ENCODE data around the gene RAB31. TPM values are rescaled to one million over a fixed set of nuclear protein-coding genes. Genes with fewer than 3 reads are reported as not detected.

RAB31 gene
- total RNA-seq, 1 experiment from 2014 or later = 118 TPM

DNA sequence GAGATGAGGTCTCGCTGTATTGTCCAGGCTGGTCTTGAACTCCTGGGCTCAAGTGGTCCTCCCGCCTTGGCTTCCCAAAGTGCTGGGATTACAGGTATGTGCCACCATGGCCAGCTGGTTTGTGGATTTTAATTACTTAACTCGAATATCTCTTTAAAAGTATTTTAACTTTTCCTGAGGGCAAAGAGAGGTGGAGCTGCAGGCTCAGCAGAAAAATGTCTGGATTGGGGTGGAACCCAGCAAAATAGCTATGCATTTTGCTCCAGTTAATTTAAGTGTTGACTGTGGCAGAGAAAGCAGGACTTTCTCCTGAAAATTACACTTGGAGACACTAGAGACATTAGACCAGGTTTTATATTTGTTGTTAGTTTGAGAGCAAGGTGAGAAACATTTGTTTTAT lies 142.2 kb downstream of the RAB31 start:
- CTCF ChIA-PET = no interaction called here
- H3K36me3 ChIP-seq (ENCODE audit: control insufficient read depth, insufficient read depth, low read length) = peaks cover 4% of the 10 kb centered on the region; the same call in 1 of the 2 replicates
- H3K9me3 ChIP-seq (ENCODE audit: control insufficient read depth, insufficient read depth, low read depth, low read length) = 0 out of 2 replicates have a peak, but pooled peaks cover 3% of the 10 kb centered on the region
- DNase-seq (ENCODE audit: low read depth, low spot score) (no peak), ATAC-seq (no peak)
- in situ Hi-C loops (cut with HindIII; ENCODE audit: low pct_unique_long_range_greater_than_20kb, low sequenced_read_pairs) (no loop called here), intact Hi-C loops (cut with micrococcal nuclease; ENCODE audit: unreplicated experiment) (no loop called here)
- no peak overlapping the region for H3K27ac ChIP-seq (ENCODE audit: low read length)
- POLR2A ChIA-PET = interaction anchor here (0.5 kb wide), 1 partner anchor 12 kb away, joined by 4 read pairs; no protein-coding TSS in a partner anchor
- H3K27me3 ChIP-seq (ENCODE audit: control insufficient read depth, insufficient read depth, low read length) = no peaks in the 10 kb centered on the region
- peaks cover 12% of the 10 kb centered on the region for H3K4me1 ChIP-seq (ENCODE audit: control insufficient read depth, insufficient read depth, low read length)
- TF ChIP-seq, protein P1, sequence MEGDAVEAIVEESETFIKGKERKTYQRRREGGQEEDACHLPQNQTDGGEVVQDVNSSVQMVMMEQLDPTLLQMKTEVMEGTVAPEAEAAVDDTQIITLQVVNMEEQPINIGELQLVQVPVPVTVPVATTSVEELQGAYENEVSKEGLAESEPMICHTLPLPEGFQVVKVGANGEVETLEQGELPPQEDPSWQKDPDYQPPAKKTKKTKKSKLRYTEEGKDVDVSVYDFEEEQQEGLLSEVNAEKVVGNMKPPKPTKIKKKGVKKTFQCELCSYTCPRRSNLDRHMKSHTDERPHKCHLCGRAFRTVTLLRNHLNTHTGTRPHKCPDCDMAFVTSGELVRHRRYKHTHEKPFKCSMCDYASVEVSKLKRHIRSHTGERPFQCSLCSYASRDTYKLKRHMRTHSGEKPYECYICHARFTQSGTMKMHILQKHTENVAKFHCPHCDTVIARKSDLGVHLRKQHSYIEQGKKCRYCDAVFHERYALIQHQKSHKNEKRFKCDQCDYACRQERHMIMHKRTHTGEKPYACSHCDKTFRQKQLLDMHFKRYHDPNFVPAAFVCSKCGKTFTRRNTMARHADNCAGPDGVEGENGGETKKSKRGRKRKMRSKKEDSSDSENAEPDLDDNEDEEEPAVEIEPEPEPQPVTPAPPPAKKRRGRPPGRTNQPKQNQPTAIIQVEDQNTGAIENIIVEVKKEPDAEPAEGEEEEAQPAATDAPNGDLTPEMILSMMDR (IDR thresholded peaks at IDR 0.05) = no peak
- no peak for TF ChIP-seq TCF7L2 (IDR thresholded peaks at IDR 0.05; ENCODE audit: low read depth, low read length)
- TF ChIP-seq POLR2AphosphoS5 (IDR thresholded peaks at IDR 0.05; ENCODE audit: low read depth, low read length) = no peak
- TF ChIP-seq SIN3A (IDR thresholded peaks at IDR 0.05; ENCODE audit: borderline replicate concordance, insufficient read depth, low read depth, low read length) = no peak
- TF ChIP-seq, protein P2, sequence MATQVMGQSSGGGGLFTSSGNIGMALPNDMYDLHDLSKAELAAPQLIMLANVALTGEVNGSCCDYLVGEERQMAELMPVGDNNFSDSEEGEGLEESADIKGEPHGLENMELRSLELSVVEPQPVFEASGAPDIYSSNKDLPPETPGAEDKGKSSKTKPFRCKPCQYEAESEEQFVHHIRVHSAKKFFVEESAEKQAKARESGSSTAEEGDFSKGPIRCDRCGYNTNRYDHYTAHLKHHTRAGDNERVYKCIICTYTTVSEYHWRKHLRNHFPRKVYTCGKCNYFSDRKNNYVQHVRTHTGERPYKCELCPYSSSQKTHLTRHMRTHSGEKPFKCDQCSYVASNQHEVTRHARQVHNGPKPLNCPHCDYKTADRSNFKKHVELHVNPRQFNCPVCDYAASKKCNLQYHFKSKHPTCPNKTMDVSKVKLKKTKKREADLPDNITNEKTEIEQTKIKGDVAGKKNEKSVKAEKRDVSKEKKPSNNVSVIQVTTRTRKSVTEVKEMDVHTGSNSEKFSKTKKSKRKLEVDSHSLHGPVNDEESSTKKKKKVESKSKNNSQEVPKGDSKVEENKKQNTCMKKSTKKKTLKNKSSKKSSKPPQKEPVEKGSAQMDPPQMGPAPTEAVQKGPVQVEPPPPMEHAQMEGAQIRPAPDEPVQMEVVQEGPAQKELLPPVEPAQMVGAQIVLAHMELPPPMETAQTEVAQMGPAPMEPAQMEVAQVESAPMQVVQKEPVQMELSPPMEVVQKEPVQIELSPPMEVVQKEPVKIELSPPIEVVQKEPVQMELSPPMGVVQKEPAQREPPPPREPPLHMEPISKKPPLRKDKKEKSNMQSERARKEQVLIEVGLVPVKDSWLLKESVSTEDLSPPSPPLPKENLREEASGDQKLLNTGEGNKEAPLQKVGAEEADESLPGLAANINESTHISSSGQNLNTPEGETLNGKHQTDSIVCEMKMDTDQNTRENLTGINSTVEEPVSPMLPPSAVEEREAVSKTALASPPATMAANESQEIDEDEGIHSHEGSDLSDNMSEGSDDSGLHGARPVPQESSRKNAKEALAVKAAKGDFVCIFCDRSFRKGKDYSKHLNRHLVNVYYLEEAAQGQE (IDR thresholded peaks at IDR 0.05; ENCODE audit: insufficient read depth in 1 of 2, low read depth in 2 of 2, low read length in 1 of 2) = no peak
- BruUV-seq (replicated peaks) = no TSS peak
- no peak overlapping the region for H3K4me3 ChIP-seq (ENCODE audit: low read depth in 2 of 2, low read length in 2 of 2)

DNA sequence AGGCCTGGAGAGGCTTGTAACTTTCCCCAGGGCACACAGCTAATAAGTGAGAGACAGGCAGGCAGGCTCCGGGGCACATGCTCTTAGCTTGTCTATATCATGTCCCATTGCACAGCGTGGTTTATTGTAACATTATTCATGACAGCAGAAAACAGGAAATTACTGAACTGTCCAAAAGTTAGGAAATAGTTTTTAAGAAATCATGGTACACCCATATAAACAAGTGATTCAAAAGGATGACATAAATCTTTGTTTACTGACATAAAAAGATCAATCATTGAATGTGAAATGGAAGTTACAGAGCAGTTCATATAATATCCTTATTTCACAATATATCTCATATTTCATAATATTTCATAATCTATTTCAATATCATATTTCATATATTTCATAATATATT lies 143.4 kb downstream of the RAB31 start:
- 0 out of 2 replicates have a peak, but pooled peaks cover 3% of the 10 kb centered on the region for H3K9me3 ChIP-seq (ENCODE audit: control insufficient read depth, insufficient read depth, low read depth, low read length)
- H3K27me3 ChIP-seq (ENCODE audit: control insufficient read depth, insufficient read depth, low read length) = no peaks in the 10 kb centered on the region
- intact Hi-C loops (cut with micrococcal nuclease; ENCODE audit: unreplicated experiment) = no loop called here
- CTCF ChIA-PET = no interaction called here
- no TSS peak for BruUV-seq (replicated peaks)
- no peak overlapping the region for H3K27ac ChIP-seq (ENCODE audit: low read length)
- POLR2A ChIA-PET = no interaction called here
- H3K36me3 ChIP-seq (ENCODE audit: control insufficient read depth, insufficient read depth, low read length) = peaks cover 2% of the 10 kb centered on the region; the same call in 1 of the 2 replicates
- no peak for TF ChIP-seq SIN3A (IDR thresholded peaks at IDR 0.05; ENCODE audit: borderline replicate concordance, insufficient read depth, low read depth, low read length)
- TF ChIP-seq, protein P2 (IDR thresholded peaks at IDR 0.05; ENCODE audit: insufficient read depth in 1 of 2, low read depth in 2 of 2, low read length in 1 of 2) = no peak
- no peak for TF ChIP-seq TCF7L2 (IDR thresholded peaks at IDR 0.05; ENCODE audit: low read depth, low read length)
- TF ChIP-seq, protein P1 (IDR thresholded peaks at IDR 0.05) = no peak
- TF ChIP-seq POLR2AphosphoS5 (IDR thresholded peaks at IDR 0.05; ENCODE audit: low read depth, low read length) = no peak
- H3K4me3 ChIP-seq (ENCODE audit: low read depth in 2 of 2, low read length in 2 of 2) = no peak overlapping the region
- DNase-seq (ENCODE audit: low read depth, low spot score) (no peak), ATAC-seq (no peak)
- peaks cover 14% of the 10 kb centered on the region for H3K4me1 ChIP-seq (ENCODE audit: control insufficient read depth, insufficient read depth, low read length)
- in situ Hi-C loops (cut with HindIII; ENCODE audit: low pct_unique_long_range_greater_than_20kb, low sequenced_read_pairs) = no loop called here
